ENCODE results near the gene RNASEH2A. TPM values are rescaled to one million over a fixed set of nuclear protein-coding genes. Genes with fewer than 3 reads are reported as not detected.

RNASEH2A gene
- total RNA-seq, 4 donors from 2014 or later = 2.3 to 18.9 (median 3.1) TPM

DNA sequence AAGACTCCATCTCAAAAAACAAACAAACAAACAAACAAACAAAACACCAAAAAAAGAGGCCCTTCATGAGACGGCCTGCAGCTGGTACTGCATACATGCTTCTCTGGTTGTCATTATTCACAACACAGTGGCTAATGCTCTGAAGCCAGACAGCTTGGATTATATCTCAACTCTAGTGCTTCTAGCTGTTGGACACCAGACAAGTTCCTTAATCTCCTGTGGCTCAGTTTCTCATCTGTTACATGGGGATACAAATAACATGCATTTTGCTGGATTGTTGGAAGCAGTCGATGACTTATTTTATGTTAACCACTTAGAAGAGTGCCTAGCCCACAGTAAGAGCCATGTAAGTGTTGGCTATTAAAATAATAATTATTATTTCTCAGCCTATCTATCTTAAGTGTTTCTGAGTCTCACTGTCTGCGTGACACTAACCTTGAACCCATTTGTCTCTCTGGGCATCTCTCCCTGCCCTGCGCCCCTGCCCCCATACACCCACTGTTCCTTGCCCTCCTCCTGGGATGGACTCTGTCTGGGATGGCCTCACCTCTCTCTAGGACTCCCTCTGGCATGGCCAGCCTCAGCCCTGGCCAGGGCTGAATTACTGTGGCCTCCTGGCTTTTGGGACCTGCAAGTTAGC lies 18.2 kb upstream of the RNASEH2A start:
- no peaks in the 10 kb centered on the region for H3K9me3 ChIP-seq
- peak overlapping the region; percentile 84 to 87 for H3K4me3 ChIP-seq
- intact Hi-C loops (cut with DNase I; ENCODE audit: low total_unique reads) = no loop called here
- DNase-seq = no peak
- TF ChIP-seq, protein P1, sequence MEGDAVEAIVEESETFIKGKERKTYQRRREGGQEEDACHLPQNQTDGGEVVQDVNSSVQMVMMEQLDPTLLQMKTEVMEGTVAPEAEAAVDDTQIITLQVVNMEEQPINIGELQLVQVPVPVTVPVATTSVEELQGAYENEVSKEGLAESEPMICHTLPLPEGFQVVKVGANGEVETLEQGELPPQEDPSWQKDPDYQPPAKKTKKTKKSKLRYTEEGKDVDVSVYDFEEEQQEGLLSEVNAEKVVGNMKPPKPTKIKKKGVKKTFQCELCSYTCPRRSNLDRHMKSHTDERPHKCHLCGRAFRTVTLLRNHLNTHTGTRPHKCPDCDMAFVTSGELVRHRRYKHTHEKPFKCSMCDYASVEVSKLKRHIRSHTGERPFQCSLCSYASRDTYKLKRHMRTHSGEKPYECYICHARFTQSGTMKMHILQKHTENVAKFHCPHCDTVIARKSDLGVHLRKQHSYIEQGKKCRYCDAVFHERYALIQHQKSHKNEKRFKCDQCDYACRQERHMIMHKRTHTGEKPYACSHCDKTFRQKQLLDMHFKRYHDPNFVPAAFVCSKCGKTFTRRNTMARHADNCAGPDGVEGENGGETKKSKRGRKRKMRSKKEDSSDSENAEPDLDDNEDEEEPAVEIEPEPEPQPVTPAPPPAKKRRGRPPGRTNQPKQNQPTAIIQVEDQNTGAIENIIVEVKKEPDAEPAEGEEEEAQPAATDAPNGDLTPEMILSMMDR (IDR thresholded peaks at IDR 0.05) = no peak
- no peak for TF ChIP-seq POLR2A (IDR thresholded peaks at IDR 0.05)
- peaks cover 0 to 18% of the 10 kb centered on the region in 2 donors for H3K4me1 ChIP-seq
- no peaks in the 10 kb centered on the region for H3K36me3 ChIP-seq
- H3K27me3 ChIP-seq = no peaks in the 10 kb centered on the region
- H3K27ac ChIP-seq = peak overlapping the region; percentile 98 to 100

DNA sequence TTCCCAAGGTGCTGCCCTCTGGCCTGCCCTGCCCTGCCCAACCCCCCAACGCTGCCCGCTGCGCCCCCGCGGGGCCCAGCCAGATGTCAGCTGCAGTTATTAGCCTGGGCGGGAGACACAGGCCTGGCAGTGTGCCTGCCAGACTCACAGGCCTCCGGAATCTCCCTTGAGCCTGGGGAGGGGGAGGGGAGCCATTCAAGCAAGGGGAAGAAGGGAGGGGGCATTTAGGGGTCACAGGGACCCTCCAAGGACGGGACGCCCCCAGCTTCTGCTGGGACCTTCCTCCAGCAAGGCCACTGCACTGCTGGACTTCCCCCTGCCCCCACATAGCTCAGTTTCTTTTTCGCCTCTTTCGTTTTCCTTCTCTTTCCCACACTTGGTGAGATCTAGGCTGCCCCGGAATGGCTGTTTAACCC lies 17.7 kb upstream of the RNASEH2A start:
- DNase-seq = peak; percentile 79 to 84
- intact Hi-C loops (cut with DNase I; ENCODE audit: low total_unique reads) = no loop called here
- Histone ChIP-seq H3K36me3 (no peaks in the 10 kb centered on the region), H3K4me3 (peak overlapping the region; percentile 84 to 87), H3K4me1 (peaks cover 0 to 13% of the 10 kb centered on the region in 2 donors), H3K9me3 (no peaks in the 10 kb centered on the region), H3K27ac (peak overlapping the region; percentile 98 to 100), H3K27me3 (no peaks in the 10 kb centered on the region)
- TF ChIP-seq, protein P1 (IDR thresholded peaks at IDR 0.05) = no peak
- TF ChIP-seq POLR2A (IDR thresholded peaks at IDR 0.05) = no peak

DNA sequence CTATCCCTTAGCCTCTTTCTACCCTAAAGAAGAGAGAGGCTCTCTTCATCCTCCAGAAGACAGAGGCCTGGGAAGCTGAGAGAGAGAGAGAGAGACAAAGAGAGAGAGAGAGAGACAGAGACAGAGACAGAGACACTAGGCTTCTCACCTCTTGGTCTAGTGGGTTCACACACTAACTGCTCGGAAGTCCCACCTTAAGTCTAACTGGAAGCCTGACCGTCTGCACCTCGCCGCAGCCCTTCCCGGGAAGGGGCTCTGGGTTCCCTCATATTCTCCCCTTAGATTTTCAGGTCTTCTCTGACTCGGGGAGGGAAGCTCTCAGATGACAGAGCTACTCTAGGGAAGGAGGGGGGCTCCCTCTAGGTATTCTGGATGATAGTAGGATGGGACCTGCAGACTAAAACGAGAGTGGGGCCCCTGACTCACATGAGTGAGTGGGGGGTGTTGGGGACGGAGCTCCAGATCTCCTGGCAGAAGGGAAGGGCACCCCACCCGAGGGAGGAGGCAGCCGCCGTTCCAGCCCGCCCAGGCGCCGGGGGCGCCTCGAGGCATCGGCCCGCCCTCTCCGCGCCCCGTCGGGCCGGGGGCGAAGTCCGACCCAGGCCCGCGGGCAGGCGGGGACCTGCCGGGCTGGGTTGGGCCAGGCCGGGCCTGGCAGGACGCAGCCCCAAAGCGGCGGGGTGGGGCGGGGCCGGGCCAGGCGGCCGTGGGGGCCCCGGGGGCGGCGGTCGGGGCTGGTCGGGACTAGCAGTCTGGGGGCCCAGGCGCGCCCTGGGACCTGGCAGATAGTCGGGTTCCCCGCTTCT lies 17.1 kb upstream of the RNASEH2A start:
- Histone ChIP-seq H3K4me1 (peaks cover 0 to 10% of the 10 kb centered on the region in 2 donors), H3K4me3 (peak overlapping the region; percentile 84 to 87), H3K36me3 (no peaks in the 10 kb centered on the region), H3K27ac (peak overlapping the region; percentile 98 to 100), H3K9me3 (no peaks in the 10 kb centered on the region), H3K27me3 (no peaks in the 10 kb centered on the region)
- DNase-seq = peak in 1 of 2 donors; percentile 62
- intact Hi-C loops (cut with DNase I; ENCODE audit: low total_unique reads) = no loop called here
- TF ChIP-seq POLR2A (IDR thresholded peaks at IDR 0.05) = no peak
- TF ChIP-seq, protein P1 (IDR thresholded peaks at IDR 0.05) = no peak

DNA sequence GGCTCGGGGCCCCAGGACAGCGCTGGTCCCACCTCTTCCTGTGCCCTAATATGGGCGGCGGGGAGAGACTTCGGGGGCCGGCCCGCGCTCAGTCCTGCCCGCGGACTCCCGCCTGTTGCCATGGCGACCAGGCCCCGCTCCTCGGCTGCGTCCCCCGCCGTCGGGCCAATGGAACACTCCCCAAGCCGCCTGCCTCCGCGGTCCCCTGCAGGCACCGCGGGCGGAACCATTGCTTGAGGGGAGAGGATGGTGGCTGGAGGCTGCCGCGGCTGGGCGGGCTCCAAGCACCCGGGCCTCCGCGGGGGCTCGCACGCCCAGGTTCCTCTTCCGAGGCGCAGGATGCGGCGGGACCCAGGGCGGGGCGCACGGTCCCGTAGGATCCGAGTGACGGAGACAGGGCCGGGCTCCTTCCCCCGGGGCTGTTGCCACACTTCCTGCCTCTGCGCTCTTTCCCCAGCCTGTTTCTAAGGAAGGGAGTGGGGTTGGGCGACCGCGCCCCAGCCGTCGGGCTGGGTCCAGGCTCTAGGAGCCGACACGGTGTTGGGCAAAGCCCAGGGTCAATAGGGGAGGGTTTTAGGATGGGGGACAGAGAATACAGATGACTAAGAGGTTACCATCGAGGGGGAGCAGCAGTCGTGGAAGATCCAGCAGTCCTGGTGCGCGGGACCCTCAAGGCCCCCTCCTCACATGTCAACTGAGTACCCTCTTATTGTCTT lies 16.3 kb upstream of the RNASEH2A start:
- Histone ChIP-seq H3K4me1 (peaks cover 0 to 10% of the 10 kb centered on the region in 2 donors), H3K27me3 (no peaks in the 10 kb centered on the region), H3K9me3 (no peaks in the 10 kb centered on the region), H3K27ac (peak overlapping the region; percentile 98 to 100), H3K36me3 (no peaks in the 10 kb centered on the region), H3K4me3 (peak overlapping the region; percentile 84 to 87)
- TF ChIP-seq, protein P1 (IDR thresholded peaks at IDR 0.05) = peak in 1 of 4 experiments; percentile 18
- TF ChIP-seq POLR2A (IDR thresholded peaks at IDR 0.05) = peak; percentile 92 to 94
- intact Hi-C loops (cut with DNase I; ENCODE audit: low total_unique reads) = no loop called here
- peak; percentile 97 to 98 for DNase-seq

All from uterus (tissue), 4 donors.